ENCODE data around the gene PPBP. TPM values are rescaled to one million over a fixed set of nuclear protein-coding genes. Genes with fewer than 3 reads are reported as not detected.
A peak's percentile ranks its signal among the peaks of the same experiment; 100 is the strongest.

Gene PPBP
- total and polyA plus RNA-seq, 9 of the 15 experiments (the other 6 are each of a cell fraction or from before 2014, with no cell fraction given), result 0.17 to 0.55 (median 0.29) TPM; not detected in 4

DNA sequence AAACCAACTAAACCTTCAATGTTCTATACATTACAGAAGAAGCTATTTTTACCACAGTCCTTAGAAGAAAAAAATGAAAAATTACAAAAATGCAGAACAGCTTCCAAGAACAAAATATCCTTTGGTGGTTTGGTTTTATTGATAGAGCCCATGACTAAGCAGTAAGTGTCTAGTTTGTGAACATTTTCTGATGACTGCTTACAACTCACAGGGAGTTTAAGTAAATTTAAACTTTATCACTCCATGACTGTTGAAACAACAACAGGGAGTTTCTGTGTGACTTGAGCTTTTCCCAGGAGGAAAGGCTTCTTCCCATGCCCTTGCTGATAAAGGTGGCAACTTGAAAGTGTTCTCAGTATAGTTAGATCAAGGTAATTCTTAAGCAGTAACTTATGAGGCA, 9.1 kb downstream of the PPBP start (continued):
- TF ChIP-seq ZNF3 (CRISPR knock-in tag; IDR thresholded peaks at IDR 0.05) (no peak), GABPA (tag; conservative IDR thresholded peaks at IDR 0.05; ENCODE audit: low read depth) (no peak), HMG20A (CRISPR knock-in tag; conservative IDR thresholded peaks at IDR 0.05) (no peak), PURB (CRISPR knock-in tag; IDR thresholded peaks at IDR 0.05; ENCODE audit: low read depth) (no peak), ARID1B (IDR thresholded peaks at IDR 0.05) (peak; percentile 29; the same call in 1 of the 2 replicates), ZFP36 (IDR thresholded peaks at IDR 0.05; ENCODE audit: low read depth, low read length, partially characterized antibody) (no peak), C11orf30 (IDR thresholded peaks at IDR 0.05; ENCODE audit: low read depth) (peak; percentile 77), OTX1 (CRISPR knock-in tag; IDR thresholded peaks at IDR 0.05) (no peak), SMARCE1 (IDR thresholded peaks at IDR 0.05) (no peak), RBFOX2 (IDR thresholded peaks at IDR 0.05; ENCODE audit: low read depth, low read length) (no peak)
- TF ChIP-seq, protein P1, sequence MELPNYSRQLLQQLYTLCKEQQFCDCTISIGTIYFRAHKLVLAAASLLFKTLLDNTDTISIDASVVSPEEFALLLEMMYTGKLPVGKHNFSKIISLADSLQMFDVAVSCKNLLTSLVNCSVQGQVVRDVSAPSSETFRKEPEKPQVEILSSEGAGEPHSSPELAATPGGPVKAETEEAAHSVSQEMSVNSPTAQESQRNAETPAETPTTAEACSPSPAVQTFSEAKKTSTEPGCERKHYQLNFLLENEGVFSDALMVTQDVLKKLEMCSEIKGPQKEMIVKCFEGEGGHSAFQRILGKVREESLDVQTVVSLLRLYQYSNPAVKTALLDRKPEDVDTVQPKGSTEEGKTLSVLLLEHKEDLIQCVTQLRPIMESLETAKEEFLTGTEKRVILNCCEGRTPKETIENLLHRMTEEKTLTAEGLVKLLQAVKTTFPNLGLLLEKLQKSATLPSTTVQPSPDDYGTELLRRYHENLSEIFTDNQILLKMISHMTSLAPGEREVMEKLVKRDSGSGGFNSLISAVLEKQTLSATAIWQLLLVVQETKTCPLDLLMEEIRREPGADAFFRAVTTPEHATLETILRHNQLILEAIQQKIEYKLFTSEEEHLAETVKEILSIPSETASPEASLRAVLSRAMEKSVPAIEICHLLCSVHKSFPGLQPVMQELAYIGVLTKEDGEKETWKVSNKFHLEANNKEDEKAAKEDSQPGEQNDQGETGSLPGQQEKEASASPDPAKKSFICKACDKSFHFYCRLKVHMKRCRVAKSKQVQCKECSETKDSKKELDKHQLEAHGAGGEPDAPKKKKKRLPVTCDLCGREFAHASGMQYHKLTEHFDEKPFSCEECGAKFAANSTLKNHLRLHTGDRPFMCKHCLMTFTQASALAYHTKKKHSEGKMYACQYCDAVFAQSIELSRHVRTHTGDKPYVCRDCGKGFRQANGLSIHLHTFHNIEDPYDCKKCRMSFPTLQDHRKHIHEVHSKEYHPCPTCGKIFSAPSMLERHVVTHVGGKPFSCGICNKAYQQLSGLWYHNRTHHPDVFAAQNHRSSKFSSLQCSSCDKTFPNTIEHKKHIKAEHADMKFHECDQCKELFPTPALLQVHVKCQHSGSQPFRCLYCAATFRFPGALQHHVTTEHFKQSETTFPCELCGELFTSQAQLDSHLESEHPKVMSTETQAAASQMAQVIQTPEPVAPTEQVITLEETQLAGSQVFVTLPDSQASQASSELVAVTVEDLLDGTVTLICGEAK (IDR thresholded peaks at IDR 0.05), result peak; percentile 87
- TF ChIP-seq, protein P1 (CRISPR knock-in tag; IDR thresholded peaks at IDR 0.05), result no peak
- TF ChIP-seq, protein P2, sequence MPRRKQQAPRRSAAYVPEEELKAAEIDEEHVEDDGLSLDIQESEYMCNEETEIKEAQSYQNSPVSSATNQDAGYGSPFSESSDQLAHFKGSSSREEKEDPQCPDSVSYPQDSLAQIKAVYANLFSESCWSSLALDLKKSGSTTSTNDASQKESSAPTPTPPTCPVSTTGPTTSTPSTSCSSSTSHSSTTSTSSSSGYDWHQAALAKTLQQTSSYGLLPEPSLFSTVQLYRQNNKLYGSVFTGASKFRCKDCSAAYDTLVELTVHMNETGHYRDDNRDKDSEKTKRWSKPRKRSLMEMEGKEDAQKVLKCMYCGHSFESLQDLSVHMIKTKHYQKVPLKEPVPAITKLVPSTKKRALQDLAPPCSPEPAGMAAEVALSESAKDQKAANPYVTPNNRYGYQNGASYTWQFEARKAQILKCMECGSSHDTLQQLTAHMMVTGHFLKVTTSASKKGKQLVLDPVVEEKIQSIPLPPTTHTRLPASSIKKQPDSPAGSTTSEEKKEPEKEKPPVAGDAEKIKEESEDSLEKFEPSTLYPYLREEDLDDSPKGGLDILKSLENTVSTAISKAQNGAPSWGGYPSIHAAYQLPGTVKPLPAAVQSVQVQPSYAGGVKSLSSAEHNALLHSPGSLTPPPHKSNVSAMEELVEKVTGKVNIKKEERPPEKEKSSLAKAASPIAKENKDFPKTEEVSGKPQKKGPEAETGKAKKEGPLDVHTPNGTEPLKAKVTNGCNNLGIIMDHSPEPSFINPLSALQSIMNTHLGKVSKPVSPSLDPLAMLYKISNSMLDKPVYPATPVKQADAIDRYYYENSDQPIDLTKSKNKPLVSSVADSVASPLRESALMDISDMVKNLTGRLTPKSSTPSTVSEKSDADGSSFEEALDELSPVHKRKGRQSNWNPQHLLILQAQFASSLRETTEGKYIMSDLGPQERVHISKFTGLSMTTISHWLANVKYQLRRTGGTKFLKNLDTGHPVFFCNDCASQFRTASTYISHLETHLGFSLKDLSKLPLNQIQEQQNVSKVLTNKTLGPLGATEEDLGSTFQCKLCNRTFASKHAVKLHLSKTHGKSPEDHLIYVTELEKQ (CRISPR knock-in tag; IDR thresholded peaks at IDR 0.05), result no peak
- TF ChIP-seq, protein P3, sequence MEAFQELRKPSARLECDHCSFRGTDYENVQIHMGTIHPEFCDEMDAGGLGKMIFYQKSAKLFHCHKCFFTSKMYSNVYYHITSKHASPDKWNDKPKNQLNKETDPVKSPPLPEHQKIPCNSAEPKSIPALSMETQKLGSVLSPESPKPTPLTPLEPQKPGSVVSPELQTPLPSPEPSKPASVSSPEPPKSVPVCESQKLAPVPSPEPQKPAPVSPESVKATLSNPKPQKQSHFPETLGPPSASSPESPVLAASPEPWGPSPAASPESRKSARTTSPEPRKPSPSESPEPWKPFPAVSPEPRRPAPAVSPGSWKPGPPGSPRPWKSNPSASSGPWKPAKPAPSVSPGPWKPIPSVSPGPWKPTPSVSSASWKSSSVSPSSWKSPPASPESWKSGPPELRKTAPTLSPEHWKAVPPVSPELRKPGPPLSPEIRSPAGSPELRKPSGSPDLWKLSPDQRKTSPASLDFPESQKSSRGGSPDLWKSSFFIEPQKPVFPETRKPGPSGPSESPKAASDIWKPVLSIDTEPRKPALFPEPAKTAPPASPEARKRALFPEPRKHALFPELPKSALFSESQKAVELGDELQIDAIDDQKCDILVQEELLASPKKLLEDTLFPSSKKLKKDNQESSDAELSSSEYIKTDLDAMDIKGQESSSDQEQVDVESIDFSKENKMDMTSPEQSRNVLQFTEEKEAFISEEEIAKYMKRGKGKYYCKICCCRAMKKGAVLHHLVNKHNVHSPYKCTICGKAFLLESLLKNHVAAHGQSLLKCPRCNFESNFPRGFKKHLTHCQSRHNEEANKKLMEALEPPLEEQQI (IDR thresholded peaks at IDR 0.05), result peak; percentile 25; the same call in 1 of the 2 replicates

Data from K562 (cell line).